Activated effector memory CD4-positive, alpha-beta T cell treated with anti-CD3 and anti-CD28 coated beads, Interleukin-2, amount 50 U/mL, for 16 hours (primary cell): ENCODE data around the gene BRIP1.
"Not testable (repeated sequence)": the region's sequence is repeated elsewhere in the genome, so short reads cannot be mapped to it uniquely, and the experiment has no call there.

Experiments
- DNase-seq: peaks from one replicate; pipeline ENCODE4 v3.0.0-alpha.2; 2020

BRIP1 gene

DNA sequence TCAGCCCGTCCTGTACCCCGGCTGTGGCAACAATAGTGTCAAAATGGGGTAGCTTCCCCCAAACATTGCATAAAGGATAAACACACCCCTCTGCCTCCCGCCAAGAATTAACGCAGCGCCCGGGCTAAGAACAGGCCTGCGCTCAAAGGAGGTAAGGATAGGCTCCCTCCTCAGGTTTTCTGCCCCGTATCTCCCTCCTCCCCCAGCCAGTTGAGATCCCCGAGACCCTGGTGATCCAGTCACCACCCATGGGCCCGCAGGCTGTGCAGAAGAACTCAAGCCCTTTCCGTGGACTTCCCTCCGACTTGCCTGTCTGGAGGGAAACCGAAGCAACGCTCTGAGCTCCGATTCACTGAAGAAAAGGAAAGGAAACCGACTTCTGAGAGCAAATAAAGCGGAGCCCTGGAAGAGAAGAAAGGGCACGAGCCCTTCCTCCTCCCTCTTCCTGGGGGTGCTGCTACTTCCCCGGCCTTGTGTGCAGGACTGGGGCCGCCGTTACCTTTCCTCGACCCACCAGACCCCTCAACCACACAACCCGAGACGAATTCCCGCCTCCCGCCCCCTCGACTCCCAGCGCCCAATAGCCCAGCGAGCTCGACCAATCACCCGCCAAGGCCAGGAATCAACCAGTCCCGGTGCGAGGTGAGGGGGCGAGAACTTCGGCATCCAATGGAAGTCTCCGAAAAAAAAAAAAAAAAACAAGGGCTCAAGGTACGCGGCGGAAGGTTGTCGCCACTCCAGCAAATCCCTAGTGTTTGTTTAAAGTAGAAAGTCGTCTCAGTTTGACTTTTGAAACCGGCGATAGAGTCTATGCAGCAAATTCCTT, at the start of gene BRIP1:
TSS of gene BRIP1 (minus strand) at position 554 of the 826 bp plus-strand sequence. CDS start 1,989 bp downstream, outside the sequence.
- peak; percentile 95 for DNase-seq

DNA sequence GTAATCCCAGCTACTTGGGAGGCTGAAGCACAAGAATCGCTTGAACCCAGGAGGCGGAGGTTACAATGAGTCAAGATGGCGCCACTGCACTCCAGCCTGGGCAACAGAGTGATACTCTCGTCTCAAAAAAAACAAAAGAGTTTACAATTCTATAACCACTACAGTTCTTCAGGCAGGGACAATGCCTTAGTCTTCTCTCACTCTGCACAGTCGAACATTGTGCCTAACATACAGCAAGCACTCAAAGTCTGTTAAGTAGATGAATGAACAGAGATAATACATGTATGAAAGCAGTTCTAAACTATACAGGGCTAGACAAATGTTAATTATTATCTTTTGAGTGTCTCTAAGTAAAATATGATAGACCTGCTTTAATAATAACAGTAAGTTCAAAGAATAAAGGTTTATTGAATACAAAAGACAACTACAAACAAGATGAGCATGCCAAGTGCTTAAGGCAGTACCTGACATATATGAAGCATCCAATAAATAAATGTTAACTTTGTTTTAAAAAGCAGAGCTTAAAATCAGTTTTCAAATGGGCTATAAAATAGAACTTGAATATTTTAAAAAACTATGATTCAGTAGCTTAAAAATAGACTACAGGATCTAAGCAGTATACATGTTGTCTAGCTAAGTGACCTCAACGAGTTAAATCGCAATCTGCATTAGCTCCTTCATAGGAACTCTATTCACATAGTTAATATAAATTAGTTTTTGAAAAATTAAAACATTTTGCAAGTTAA, 45.1 kb upstream of the BRIP1 start:
- DNase-seq = no peak

GRCh38 chr17:61907361-61907760, 44.0 kb upstream of the BRIP1 start:
- no peak for DNase-seq

GRCh38 chr17:61904094-61904710, 40.9 kb upstream of the BRIP1 start:
- DNase-seq = peak; percentile 72

DNA sequence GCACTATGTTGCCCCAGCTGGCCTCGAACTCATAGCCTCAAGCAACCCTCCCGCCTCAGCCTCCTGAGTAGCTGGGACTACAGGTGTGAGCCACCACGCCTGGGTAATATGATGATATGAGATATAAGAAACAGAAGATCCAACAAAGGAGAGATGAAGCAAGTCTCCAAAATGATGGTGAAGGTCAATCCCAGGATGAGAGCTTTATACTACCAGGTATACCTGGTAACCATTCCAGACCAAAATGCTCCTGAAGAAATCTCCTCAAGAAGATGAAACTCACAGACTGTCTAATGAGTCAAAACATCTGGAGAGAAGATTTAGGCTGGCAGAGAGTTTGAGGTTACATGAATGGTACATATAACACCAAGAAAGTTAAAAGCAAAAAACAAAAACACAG, 39.9 kb upstream of the BRIP1 start:
- DNase-seq = no peak

- DNase-seq = no peak
Observed at GRCh38 chr17:61897548-61898180, 34.3 kb upstream of the BRIP1 start.

- DNase-seq = no peak
Observed at GRCh38 chr17:61895391-61895790, 32.1 kb upstream of the BRIP1 start.

DNA sequence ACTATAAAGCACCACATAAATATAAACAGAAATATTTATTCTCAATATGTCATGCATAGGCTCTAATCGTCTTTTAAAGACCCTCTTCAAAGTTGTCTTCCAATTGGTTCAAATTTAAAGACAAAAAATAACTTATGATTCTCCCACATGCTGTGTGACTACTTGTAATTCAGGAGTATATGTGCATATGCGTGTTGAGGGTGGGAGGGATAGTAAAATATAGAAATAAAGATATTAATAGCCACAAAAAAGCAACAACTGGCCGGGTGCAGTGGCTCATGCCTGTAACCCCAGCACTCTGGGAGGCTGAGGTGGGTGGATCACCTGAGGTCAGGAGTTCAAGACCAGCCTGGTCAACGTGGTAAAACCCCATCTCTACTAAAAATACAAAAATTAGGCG, 31.0 kb upstream of the BRIP1 start:
- DNase-seq = not testable (repeated sequence)

DNA sequence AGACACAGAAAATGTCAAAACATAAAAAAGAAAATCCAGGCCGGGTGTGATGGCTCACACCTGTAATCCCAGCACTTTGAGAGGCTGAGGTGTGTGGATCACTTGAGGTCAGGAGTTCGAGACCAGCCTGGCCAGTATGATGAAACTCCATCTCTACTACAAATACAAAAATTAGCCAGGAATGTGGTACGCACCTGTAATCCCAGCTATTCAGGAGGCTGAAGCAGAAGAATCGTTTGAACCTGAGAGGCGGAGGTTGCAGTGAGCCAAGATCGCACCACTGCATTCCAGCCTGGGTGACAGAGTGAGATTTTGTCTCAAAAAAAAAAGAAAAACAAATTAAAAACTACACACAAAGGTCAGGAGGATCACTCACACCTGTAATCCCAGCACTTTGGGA, 24.4 kb upstream of the BRIP1 start:
- DNase-seq = not testable (repeated sequence)

DNA sequence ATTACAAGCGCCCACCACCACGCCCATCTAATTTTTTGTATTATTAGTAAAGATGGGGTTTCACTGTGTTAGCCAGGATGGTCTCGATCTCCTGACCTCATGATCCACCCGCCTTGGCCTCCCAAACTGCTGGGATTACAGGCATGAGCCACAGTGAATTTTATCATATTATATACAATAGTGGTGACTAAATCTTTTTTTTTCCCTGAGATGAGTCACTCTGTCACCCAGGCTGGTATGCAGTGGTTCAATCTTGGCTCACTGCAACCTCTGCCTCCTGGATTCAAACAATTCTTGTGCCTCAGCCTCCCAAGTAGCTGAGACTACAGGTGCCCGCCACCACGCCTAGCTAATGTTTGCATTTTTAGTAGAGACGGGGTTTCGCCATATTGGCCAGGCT, 22.5 kb upstream of the BRIP1 start:
- DNase-seq = not testable (repeated sequence)

DNA sequence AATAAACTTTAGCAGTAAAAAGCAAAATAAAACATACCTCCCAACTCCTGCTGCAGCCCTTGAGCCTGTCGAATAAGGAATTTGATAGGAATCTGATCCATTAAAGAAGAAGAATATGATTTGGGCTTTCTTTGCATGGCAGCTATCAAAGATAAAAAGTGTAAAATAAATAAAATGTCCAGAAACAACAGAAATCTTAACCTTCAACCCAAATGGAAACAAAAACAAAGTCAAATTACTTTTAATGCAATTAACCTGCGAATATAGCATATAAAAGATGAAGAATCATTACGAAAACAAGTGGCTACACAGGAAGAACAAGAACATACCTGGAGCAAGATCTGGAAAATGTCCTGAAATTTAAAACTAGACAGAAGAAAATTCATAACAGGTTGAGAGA, 21.5 kb upstream of the BRIP1 start:
- no peak for DNase-seq

DNA sequence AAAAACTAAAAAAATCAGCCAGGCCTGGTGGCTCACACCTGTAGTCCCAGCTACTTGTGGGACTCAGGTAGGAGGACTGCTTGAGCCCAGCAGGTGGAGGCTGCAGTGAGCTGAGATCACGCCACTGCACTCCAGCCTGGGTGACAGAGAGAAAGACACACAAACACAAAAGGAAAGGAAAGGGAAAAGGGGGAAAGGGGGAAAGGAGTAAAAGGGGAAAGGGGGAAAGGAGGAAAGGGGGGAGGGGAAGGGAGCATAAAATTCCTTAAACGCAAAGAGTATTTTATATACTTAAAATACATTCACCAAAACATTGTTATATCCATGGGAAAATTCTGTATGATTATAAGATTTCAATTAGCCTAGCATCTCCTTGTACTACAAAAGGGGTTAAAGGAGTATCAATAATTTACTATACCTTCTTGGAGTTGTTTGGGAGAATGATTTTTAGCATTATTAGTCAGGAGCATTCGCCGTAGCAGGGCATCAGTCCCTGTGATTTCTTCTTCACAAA, 17.3 kb upstream of the BRIP1 start:
- no peak for DNase-seq

GRCh38 chr17:61878984-61879612, 15.8 kb upstream of the BRIP1 start:
- DNase-seq = no peak

DNA sequence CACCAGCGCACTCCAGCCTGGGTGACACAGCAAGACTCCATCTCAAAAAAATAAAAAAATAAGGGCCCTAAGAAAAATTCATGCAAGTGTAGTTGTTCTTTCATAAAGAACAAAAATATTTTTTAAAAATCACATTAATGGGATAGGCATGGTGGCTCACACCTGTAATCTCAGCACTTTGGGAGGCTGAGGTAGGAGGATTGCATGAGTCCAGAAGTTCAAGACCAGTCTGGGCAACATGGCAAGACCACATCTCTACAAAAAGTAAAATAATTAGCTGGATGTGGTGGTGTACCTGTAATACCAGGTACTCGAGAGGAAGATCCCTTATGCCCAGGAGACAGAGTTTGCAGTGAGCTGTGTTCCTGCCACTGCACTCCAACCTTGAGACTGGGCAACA, 15.2 kb upstream of the BRIP1 start:
- no peak for DNase-seq

GRCh38 chr17:61877837-61878236, 14.5 kb upstream of the BRIP1 start:
- DNase-seq = no peak

DNA sequence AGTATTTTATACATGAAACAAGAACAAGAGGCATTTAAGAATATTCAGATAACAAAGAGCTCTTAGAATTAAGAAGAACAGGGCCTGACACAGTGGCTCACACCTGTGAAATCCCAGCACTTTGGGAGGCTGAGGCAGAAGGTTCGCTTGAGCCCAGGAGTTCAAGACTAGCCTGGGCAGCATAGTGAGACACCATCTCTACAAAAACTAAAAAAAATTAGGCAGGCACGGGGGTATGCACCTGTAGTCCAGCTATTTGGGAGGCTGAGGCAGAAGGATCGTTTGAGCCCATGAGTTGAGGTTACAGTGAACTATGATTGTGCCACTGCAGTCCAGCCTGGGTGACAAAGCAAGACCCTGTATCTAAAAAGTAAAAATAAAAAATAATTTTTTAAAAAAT, 12.5 kb upstream of the BRIP1 start:
- DNase-seq = no peak

DNA sequence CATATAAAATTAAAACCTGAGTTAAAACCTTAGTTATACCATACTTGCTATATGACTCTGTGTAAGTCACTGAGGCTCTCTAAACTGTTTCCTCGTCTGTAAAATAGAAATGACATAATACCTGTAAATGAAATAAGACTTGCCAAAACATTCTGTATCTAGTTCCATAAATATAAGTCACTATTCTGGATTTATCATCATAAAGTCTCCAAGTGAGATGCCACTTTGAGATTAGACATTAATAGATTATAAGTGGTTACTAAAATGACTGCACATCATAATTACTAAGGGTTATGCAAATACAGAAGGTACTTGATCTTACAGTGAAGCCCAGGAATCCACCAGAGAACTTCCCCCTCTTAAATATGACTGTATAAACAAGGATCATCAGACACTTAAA, 12.0 kb upstream of the BRIP1 start:
- no peak for DNase-seq

DNA sequence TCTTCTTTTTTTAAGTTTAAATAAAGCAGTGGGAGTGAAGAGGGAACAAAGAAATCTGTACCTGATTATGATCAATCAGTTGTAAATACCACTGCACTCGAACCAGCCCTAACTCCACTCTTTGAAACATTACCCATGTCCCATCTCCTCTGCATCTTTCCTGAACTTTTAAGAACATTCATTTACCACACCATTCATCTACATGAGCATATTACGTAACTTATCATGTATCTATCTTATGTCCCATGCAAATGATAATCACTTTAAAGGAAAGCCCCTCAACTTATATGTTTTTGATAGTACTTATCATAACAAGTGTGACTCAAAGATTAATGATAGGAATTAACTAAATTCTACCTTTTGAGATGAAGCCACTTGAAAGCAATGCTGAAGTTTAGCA, 10.7 kb upstream of the BRIP1 start:
- DNase-seq = no peak

DNA sequence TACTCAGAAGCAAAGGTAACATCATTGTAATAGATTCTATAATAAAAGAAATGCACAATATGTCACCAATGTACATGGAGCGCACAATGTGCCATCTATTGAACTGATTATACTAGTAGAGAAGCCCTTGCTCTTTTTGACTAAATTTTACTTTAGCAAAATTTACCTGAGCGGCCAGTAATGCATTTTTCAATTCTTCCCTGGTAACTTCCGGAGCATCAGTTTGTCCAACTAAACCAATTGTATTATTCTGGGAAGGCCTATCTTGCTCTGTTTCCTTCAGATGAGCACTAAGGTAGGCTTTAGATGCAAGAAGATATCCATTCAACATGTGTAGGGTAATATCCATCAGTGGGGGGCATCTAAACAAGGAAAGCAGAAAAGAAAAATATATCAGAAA, 8.8 kb upstream of the BRIP1 start:
- no peak for DNase-seq

DNA sequence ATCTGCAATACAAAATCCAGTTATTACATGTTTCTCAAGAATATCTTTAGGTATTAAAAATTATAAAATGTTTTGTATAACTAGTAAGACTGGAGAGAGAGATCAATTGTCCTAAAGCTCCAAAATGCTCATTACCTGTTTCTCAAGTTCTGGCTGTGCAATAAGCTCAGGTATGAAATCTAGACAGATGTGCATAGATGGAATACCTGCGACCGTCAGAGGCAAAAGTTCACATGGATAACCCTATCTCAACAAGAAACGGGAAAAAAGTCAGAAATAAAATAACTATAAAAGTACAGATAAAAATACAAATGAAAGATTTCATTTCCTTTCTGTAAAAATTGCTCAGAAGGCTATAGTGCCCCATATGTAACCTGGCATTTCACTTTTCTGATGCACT, 5.8 kb upstream of the BRIP1 start:
- DNase-seq = no peak

- DNase-seq = no peak
Observed at GRCh38 chr17:61868074-61868473, 4.7 kb upstream of the BRIP1 start.

DNA sequence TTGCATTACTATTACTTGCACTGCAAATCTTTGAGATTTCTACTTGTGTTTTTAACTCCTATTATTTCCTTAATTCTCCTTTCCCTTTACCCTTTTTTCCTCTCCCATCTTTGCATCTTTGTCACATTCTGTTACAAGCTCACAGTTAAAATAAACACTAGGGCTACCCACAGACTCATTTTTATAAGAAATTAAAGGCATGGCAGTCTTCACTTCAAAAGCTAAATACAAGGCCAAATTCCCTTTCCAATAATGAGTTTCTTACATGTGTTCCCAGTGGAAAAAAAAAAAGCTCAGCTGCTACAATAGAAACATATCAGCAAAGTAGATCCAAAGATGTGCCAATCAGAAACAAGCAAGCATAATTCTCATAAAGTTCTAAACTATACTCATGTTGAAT, 3.7 kb upstream of the BRIP1 start:
- DNase-seq = no peak

DNA sequence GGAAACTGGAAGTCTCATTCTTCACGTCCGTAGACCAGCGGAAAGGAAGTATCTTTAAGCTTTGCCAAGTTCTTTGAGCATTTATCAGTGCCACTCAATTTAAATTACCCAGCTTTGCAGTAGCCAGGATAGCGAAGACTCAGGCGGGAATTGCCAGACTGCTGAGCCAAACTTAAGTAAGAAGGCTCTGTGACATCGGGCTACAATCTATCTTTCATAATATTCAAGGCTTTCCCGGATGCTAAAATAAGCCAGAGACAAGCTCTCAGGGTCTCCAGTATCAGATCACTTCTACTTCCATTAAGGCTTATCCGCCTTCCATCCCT, 436 bp upstream of the BRIP1 start:
- DNase-seq = no peak
